GM19043 (cell line): ENCODE results near the gene ANKS1B.
"Not testable (repeated sequence)": the region's sequence is repeated elsewhere in the genome, so short reads cannot be mapped to it uniquely, and the experiment has no call there.

ENCODE experiments used
- ATAC-seq: cut with Tn5 transposase; IDR thresholded peaks from one replicate; pipeline ENCODE4 v1.9.1; 2021; ENCODE audit warnings: low read depth; ENCODE audit not compliant: unreplicated experiment

Gene ANKS1B

GRCh38 chr12:99898645-99899044 is 86.1 kb downstream of the ANKS1B start:
- ATAC-seq: no peak

GRCh38 chr12:99879439-99879838 is 105.3 kb downstream of the ANKS1B start:
- ATAC-seq: no peak

GRCh38 chr12:99875081-99875480 is 109.7 kb downstream of the ANKS1B start:
- ATAC-seq: no peak

- ATAC-seq: no peak
Measured at GRCh38 chr12:99870085-99870484, 114.7 kb downstream of the ANKS1B start.

- no peak for ATAC-seq
Measured at GRCh38 chr12:99861731-99862130, 123.0 kb downstream of the ANKS1B start.

GRCh38 chr12:99859126-99859525 is 125.6 kb downstream of the ANKS1B start:
- ATAC-seq: no peak

- no peak for ATAC-seq
Measured at GRCh38 chr12:99852666-99853065, 132.1 kb downstream of the ANKS1B start.

- ATAC-seq: no peak
Measured at GRCh38 chr12:99847936-99848335, 136.8 kb downstream of the ANKS1B start.

GRCh38 chr12:99834710-99835109 is 150.0 kb downstream of the ANKS1B start:
- no peak for ATAC-seq

GRCh38 chr12:99833397-99833796 is 151.3 kb downstream of the ANKS1B start:
- no peak for ATAC-seq

- ATAC-seq: no peak
Measured at GRCh38 chr12:99824900-99825542, 159.7 kb downstream of the ANKS1B start.

- no peak for ATAC-seq
Measured at GRCh38 chr12:99822273-99822672, 162.5 kb downstream of the ANKS1B start.

GRCh38 chr12:99810718-99811593 is 173.8 kb downstream of the ANKS1B start:
- no peak for ATAC-seq

GRCh38 chr12:99809909-99810308 is 174.8 kb downstream of the ANKS1B start:
- ATAC-seq: no peak

GRCh38 chr12:99806304-99806703 is 178.4 kb downstream of the ANKS1B start:
- no peak for ATAC-seq

GRCh38 chr12:99804715-99805114 is 180.0 kb downstream of the ANKS1B start:
- ATAC-seq: no peak

- no peak for ATAC-seq
Measured at GRCh38 chr12:99800605-99801004, 184.1 kb downstream of the ANKS1B start.

- ATAC-seq: not testable (repeated sequence)
Measured at GRCh38 chr12:99797931-99798330, 186.8 kb downstream of the ANKS1B start.

GRCh38 chr12:99783421-99783820 is 201.3 kb downstream of the ANKS1B start:
- ATAC-seq: no peak

GRCh38 chr12:99772274-99772673 is 212.5 kb downstream of the ANKS1B start:
- ATAC-seq: no peak

- no peak for ATAC-seq
Measured at GRCh38 chr12:99771659-99772058, 213.1 kb downstream of the ANKS1B start.

- ATAC-seq: no peak
Measured at GRCh38 chr12:99769396-99769980, 215.2 kb downstream of the ANKS1B start.
